Spleen (tissue), 7 donors: Measurements from ENCODE around the gene SRSF4.
A peak's percentile ranks its signal among the peaks of the same experiment; 100 is the strongest.

Source experiments
- POLR2A ChIP-seq, 3 donors: fragments of 450-650 bp; IDR thresholded peaks; one replicate each; pipeline ENCODE4 v1.5.1; 2017; ENCODE audit warnings: antibody characterized with exemption in 3 of 3, mild to moderate bottlenecking in 1 of 3
- POLR2AphosphoS5 ChIP-seq, 3 donors: sonication (generic); formaldehyde crosslinking; IDR thresholded peaks; one replicate each; pipeline ENCODE4 v1.5.1; 2017; ENCODE audit warnings: antibody characterized with exemption in 3 of 3
- TF ChIP-seq, protein P1 (sequence below), 11 experiments: fragments of 200-600 bp in 7 of 11; fragments of 450-650 bp in 4 of 11; sonication (generic) in 4 of 11; IDR thresholded peaks in 8 of 11; conservative IDR thresholded peaks in 3 of 11; 1 replicate in 7 of 11; 2 replicates in 4 of 11; pipeline versions ENCODE4 v1.4.0 to v1.8.0; 2016 to 2021; ENCODE audit warnings: antibody characterized with exemption in 11 of 11, inconsistent platforms in 4 of 11, mild to moderate bottlenecking in 1 of 11
- donor health status: DM: no; HTN: no; CAD: no; lungs with moderate emphysema.
- donor health status: DM: no; HTN: no; CAD: no.
- donor health status: DM: no; HTN: no; CAD: no.

GRCh38 chr1:29181413-29182225 lies at the start of gene SRSF4:
- TF ChIP-seq, protein P1, sequence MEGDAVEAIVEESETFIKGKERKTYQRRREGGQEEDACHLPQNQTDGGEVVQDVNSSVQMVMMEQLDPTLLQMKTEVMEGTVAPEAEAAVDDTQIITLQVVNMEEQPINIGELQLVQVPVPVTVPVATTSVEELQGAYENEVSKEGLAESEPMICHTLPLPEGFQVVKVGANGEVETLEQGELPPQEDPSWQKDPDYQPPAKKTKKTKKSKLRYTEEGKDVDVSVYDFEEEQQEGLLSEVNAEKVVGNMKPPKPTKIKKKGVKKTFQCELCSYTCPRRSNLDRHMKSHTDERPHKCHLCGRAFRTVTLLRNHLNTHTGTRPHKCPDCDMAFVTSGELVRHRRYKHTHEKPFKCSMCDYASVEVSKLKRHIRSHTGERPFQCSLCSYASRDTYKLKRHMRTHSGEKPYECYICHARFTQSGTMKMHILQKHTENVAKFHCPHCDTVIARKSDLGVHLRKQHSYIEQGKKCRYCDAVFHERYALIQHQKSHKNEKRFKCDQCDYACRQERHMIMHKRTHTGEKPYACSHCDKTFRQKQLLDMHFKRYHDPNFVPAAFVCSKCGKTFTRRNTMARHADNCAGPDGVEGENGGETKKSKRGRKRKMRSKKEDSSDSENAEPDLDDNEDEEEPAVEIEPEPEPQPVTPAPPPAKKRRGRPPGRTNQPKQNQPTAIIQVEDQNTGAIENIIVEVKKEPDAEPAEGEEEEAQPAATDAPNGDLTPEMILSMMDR (IDR thresholded peaks at IDR 0.05 in 8 of 11, conservative IDR thresholded peaks at IDR 0.05 in 3 of 11) = peak; percentile 73 to 99 (median 91)
- TF ChIP-seq POLR2AphosphoS5 (IDR thresholded peaks at IDR 0.05) (peak; percentile 89 to 96 (median 93)), POLR2A (IDR thresholded peaks at IDR 0.05) (peak; percentile 27 to 86 (median 81))
